Frontal cortex (tissue), 4 donors: ENCODE measurements around the gene PLAAT5. TPM values are rescaled to one million over a fixed set of nuclear protein-coding genes. Genes with fewer than 3 reads are reported as not detected.
"Not testable (repeated sequence)": the region's sequence is repeated elsewhere in the genome, so short reads cannot be mapped to it uniquely, and the experiment has no call there.

Experiments
- DNase-seq, 2 donors: peaks; one replicate each; pipeline ENCODE4 v3.0.0; 2012; ENCODE audit warnings: low spot score in 2 of 2
- FAIRE-seq: peaks from 2 replicates; lab custom pipeline; 2012; peaks lifted over from hg19 to GRCh38; lab: Jason Lieb, UNC
- total RNA-seq: library from RNA; depleted of rRNA; stranded (reverse); fragments of >200 nt; gene quantifications from one replicate; pipeline ENCODE4 v1.2.3, GENCODE V29; 2014
- donor health status: control.
- donor health status: control.
- donor health status: control.

Gene PLAAT5, protein sequence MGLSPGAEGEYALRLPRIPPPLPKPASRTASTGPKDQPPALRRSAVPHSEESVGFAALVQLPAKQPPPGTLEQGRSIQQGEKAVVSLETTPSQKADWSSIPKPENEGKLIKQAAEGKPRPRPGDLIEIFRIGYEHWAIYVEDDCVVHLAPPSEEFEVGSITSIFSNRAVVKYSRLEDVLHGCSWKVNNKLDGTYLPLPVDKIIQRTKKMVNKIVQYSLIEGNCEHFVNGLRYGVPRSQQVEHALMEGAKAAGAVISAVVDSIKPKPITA
- 2.4 TPM for total RNA-seq

DNA sequence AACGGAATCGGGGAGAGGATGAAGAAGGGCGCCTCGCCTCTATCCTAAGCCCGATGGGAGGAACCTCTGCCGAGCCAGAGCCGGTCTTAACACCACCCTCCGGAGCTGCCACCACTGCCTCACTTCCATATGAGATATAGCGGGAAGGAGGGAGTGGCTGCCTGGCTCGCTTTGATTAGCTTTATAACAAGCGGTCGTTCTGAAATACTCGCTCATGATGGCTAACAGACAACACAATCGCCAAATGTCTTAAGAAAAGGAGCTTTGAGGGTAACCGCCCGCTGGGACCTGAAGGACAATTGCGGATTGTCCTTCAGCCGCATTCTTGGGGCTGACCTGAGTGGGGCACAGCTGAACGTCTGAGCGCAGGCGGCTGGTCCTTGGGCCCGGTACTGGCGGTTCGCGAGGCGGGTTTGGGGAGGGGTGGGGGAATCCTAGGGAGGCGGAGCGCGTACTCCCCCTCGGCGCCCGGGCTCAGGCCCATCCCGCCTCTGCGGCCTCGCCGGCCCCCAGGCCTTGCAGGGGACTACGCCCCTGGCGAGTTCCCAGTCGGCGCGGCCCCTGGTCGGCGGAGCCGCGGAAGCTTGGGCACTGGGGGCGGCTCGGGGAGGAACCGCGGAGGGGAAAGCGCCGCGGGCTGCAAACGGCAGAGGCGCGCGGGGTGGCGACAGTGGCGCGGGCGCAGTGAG is at the start of gene PLAAT5:
PLAAT5 (minus strand) TSS at position 617 of the 689 bp plus-strand sequence; CDS start at position 484, 133 bp downstream.
- FAIRE-seq (no peak), DNase-seq (peak; percentile 39 to 45)

DNA sequence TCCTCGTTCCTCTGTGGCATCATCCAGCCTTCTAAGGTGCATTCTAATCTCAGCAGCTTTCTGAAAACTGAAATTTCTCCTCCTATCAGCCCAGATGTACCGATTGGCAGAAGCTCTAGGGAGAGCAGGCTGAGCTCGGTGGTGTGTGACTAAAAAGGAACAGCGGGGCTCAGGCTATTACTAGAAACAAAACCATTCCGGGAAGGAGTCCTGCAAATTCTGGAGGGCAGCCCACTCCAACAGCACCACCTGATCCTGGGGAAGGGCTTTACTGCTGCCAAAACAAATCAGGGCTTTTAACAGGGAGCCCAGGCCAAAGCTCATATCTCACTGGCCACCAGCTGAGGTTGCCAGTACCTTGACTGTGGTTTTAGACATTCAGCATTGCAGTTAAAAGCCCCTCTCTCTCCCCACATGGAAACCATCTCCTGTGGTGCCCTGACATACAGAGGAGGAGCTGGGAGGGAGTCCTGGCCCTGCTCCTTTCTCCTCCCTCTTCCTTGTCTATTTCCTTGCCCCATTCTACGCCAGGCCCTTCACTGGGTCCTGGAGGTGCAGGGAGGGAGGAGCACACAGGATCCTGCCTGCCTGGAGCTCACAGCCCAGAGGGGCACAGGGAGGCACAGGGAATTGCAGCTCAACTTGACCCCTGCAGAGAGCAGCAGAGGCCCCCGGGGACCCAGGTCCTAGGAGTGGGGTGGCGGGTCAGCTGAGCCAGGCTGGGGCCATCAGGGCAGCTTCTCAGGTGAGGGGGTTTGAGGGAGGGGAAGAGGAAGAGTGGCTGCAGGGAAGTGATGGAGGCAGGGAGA is 46.5 kb upstream of the PLAAT5 start:
- no peak for FAIRE-seq

GRCh38 chr11:63536669-63537292 is 45.8 kb upstream of the PLAAT5 start, which contains the start of gene PLAAT4:
PLAAT4 (plus strand) TSS chr11:63536808; CDS start chr11:63536869, 61 bp downstream.
- no peak for FAIRE-seq
- peak in 1 of 2 donors; percentile 50 for DNase-seq

More for the DNA sequence above, 46.5 kb upstream of the PLAAT5 start:
- peak in 1 of 2 donors; percentile 60 for DNase-seq

GRCh38 chr11:63535734-63536133 is 44.8 kb upstream of the PLAAT5 start:
- FAIRE-seq (no peak), DNase-seq (no peak)

- FAIRE-seq (no peak), DNase-seq (no peak)
Measured at GRCh38 chr11:63534895-63535461, 44.0 kb upstream of the PLAAT5 start.

GRCh38 chr11:63534076-63534475 is 43.1 kb upstream of the PLAAT5 start:
- FAIRE-seq (no peak), DNase-seq (no peak)

DNA sequence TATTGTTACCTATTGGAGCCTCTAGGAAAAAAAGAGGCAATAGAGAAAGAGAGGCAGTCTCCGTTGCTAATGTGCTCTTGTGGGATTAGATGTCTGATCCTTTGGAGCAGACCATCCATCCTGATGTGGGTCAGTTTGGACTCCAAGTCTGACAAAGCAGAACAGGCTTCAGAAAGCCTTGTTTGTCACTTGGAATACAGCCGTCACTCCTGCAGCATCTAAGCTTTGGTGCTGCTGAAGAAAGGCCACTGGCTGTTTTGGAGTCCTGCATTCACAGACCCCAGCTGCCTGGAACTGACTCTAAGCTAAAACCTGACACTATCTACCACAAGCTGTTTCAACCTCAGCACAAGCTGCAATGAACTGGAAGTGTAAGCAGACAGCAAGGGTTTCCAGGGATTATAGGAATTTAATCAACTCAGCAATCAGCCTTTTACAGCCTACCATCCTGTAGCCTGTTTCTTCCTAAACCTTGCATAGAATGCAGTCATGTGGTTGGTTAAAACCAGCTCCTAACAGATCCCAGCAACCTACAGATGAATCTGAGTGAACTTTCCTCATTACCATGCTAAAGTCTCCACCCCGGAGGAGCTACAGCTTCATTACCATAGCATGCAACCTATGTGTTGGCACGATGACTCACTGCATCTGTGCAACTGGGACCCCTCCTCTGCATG is 42.0 kb upstream of the PLAAT5 start:
- DNase-seq (no peak), FAIRE-seq (no peak)

GRCh38 chr11:63532117-63532516 is 41.1 kb upstream of the PLAAT5 start:
- DNase-seq (no peak), FAIRE-seq (no peak)

- FAIRE-seq, DNase-seq: not testable (repeated sequence)
Measured at GRCh38 chr11:63531074-63531792, 40.3 kb upstream of the PLAAT5 start.

DNA sequence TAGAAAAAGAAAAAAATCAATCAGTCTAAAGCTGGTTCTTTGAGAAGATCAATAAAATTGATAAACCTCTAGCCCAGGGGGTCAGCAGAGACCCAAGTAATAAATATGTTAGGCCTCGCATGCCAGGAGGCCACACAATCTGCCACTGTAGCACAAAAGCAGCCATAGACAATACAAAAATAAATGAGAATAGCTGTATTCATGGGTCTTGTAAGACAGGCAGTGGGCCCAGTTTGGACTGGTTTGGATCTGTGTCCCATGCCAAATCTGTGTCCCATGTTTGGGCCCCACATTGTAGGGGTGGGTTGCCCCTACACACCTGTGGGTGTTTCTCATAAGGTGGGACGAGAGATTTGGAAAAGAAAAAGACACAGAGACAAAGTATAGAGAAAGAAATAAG is 39.1 kb upstream of the PLAAT5 start:
- FAIRE-seq, result no peak
- DNase-seq, result no peak

DNA sequence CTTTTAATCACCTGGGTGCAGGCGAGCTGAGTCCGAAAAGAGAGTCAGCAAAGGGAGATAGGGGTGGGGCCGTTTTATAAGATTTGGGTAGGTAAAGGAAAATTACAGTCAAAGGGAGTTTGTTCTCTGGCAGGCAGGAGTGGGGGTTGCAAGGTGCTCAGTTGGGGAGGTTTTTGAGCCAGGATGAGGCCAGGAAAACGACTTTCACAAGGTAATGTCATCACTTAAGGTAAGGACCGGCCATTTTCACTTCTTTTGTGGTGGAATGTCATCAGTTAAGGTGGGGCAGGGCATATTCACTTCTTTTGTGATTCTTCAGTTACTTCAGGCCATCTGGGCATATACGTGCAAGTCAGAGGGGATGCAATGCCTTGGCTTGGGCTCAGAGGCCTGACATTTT is 38.4 kb upstream of the PLAAT5 start:
- not testable (repeated sequence) for FAIRE-seq, DNase-seq

- FAIRE-seq, DNase-seq: not testable (repeated sequence)
Measured at GRCh38 chr11:63528729-63529278, 37.8 kb upstream of the PLAAT5 start.

DNA sequence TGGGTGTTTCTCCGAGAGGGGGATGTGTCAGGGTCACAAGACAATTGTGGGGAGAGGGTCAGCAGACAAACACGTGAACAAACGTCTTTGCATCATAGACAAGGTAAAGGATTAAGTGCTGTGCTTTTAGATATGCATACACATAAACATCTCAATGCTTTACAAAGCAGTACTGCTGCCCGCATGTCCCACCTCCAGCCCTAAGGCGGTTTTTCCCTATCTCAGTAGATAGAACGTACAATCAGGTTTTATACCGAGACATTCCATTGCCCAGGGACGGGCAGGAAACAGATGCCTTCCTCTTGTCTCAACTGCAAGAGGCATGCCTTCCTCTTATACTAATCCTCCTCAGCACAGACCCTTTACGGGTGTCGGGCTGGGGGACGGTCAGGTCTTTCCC is 37.2 kb upstream of the PLAAT5 start:
- DNase-seq, FAIRE-seq: not testable (repeated sequence)

- DNase-seq (no peak), FAIRE-seq (no peak)
Measured at GRCh38 chr11:63527667-63528066, 36.7 kb upstream of the PLAAT5 start.

GRCh38 chr11:63523151-63523550 is 32.2 kb upstream of the PLAAT5 start:
- FAIRE-seq (no peak), DNase-seq (no peak)

GRCh38 chr11:63521896-63522295 is 30.9 kb upstream of the PLAAT5 start:
- FAIRE-seq (no peak), DNase-seq (no peak)

- FAIRE-seq, result no peak
- no peak for DNase-seq
Measured at GRCh38 chr11:63520606-63521170, 29.7 kb upstream of the PLAAT5 start.

GRCh38 chr11:63518548-63518947 is 27.6 kb upstream of the PLAAT5 start:
- FAIRE-seq, result no peak
- no peak for DNase-seq
